ENCODE measurements around the gene EFR3B.

The EFR3B gene

DNA sequence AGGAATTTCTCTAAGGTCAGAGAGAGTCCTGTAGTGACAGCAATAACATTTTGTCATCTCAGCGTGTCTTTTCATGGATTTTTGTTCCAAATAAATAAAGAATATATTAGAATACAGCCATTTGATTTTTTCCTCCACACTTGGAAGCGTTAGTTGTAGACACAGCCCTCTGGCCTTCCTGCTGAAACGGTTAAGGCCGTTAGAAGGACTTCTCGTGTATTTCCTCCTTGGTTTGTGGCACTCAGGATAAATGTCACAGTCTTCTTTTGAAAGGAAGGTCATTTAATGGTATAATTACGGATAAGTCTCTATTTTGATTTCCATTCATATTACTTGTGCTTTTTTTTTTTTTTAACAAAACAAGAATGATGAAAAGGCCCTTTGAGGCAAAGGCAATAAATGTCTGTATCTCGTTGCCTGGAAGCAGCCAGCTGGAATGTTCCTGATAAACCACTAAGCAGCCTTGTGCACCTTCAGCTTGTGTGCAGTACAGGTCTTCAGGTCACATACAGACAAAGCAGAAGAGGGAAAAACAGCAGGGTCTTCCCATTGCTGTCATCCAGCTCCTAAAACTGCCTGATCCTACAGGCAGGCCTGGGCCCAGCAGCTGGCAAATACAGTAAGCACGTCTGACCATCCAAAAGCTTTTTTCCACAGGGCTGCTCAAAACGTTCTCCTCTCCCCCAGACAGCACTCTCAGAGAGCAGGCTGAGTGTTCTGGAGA lies 14.4 kb downstream of the EFR3B start:
- no peak for ATAC-seq
- no peak for TF ChIP-seq PATZ1 (CRISPR knock-in tag; IDR thresholded peaks at IDR 0.05; ENCODE audit: borderline replicate concordance)

DNA sequence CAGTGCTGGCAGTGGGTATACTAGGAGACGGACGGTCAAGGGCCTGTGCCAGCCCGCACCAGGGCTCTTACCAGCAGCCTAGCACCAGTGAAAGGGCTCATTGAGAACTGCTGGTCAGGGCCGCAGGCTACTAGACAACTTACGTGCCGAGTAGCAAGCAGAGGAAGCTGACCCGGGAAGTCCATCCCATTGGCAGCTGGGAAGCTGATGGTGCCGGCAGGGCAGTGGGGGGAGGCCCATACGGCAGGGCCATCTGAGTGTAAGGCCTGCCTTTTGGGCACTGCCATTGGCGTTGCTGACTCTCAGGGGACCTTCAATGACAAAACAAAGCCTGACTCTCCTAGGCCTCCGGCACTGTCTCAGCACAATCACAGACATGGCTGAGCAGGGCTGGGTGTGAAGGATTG lies 20.6 kb downstream of the EFR3B start:
- no peak for ATAC-seq
- TF ChIP-seq ZNF565 (CRISPR knock-in tag; conservative IDR thresholded peaks at IDR 0.05; ENCODE audit: low read depth) (no peak), PATZ1 (CRISPR knock-in tag; IDR thresholded peaks at IDR 0.05; ENCODE audit: borderline replicate concordance) (no peak), ISL1 (CRISPR knock-in tag; IDR thresholded peaks at IDR 0.05) (no peak), ZC3H10 (CRISPR knock-in tag; IDR thresholded peaks at IDR 0.05) (no peak)
- TF ChIP-seq, protein P1, sequence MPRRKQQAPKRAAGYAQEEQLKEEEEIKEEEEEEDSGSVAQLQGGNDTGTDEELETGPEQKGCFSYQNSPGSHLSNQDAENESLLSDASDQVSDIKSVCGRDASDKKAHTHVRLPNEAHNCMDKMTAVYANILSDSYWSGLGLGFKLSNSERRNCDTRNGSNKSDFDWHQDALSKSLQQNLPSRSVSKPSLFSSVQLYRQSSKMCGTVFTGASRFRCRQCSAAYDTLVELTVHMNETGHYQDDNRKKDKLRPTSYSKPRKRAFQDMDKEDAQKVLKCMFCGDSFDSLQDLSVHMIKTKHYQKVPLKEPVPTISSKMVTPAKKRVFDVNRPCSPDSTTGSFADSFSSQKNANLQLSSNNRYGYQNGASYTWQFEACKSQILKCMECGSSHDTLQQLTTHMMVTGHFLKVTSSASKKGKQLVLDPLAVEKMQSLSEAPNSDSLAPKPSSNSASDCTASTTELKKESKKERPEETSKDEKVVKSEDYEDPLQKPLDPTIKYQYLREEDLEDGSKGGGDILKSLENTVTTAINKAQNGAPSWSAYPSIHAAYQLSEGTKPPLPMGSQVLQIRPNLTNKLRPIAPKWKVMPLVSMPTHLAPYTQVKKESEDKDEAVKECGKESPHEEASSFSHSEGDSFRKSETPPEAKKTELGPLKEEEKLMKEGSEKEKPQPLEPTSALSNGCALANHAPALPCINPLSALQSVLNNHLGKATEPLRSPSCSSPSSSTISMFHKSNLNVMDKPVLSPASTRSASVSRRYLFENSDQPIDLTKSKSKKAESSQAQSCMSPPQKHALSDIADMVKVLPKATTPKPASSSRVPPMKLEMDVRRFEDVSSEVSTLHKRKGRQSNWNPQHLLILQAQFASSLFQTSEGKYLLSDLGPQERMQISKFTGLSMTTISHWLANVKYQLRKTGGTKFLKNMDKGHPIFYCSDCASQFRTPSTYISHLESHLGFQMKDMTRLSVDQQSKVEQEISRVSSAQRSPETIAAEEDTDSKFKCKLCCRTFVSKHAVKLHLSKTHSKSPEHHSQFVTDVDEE (CRISPR knock-in tag; IDR thresholded peaks at IDR 0.05) = no peak
- TF ChIP-seq, protein P2, sequence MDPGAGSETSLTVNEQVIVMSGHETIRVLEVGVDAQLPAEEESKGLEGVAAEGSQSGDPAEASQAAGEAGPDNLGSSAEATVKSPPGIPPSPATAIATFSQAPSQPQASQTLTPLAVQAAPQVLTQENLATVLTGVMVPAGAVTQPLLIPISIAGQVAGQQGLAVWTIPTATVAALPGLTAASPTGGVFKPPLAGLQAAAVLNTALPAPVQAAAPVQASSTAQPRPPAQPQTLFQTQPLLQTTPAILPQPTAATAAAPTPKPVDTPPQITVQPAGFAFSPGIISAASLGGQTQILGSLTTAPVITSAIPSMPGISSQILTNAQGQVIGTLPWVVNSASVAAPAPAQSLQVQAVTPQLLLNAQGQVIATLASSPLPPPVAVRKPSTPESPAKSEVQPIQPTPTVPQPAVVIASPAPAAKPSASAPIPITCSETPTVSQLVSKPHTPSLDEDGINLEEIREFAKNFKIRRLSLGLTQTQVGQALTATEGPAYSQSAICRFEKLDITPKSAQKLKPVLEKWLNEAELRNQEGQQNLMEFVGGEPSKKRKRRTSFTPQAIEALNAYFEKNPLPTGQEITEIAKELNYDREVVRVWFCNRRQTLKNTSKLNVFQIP (CRISPR knock-in tag; IDR thresholded peaks at IDR 0.05; ENCODE audit: borderline replicate concordance, low read depth) = no peak

DNA sequence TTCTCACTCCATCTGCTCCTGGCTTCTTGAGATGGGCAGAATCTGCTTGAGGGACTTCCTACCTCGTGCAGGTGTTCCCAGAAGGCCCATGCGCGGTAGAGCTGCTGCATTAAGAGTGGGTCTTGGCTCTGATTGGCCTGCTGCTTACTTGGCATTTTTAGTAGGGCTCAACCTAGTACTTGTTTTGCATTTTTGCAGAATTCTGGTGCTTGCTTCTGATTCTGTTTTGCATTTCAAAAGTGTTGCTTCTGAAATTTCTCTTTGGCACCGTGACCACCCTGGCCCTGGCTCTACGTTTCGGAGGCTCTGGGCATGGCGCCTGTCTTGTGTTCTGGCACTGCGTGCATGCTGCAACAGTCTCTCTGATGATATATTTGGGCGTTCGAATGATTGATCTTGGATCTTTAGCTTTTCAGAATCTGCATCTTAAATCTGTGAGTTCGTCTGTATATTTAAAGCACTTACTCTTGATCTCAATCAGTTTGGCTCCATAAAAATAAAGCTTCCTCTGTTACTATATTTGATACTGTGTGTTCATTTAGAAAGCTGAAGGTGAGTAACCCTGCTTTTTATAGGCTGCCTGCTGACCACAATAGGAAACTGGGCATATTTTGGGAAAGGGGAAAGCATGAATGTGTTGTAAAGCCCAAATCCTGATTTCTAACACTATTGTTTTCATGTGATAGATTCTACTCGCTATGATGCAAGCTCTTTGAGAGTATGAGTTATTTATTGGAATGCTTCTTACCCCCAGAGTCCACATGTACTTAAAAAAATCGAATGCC lies 22.2 kb downstream of the EFR3B start:
- TF ChIP-seq ZNF565 (CRISPR knock-in tag; conservative IDR thresholded peaks at IDR 0.05; ENCODE audit: low read depth) = no peak
- no peak for TF ChIP-seq ZFP30 (CRISPR knock-in tag; IDR thresholded peaks at IDR 0.05)
- TF ChIP-seq ZC3H10 (CRISPR knock-in tag; IDR thresholded peaks at IDR 0.05) = no peak
- TF ChIP-seq RARB (CRISPR knock-in tag; IDR thresholded peaks at IDR 0.05) = no peak
- no peak for TF ChIP-seq ISL1 (CRISPR knock-in tag; IDR thresholded peaks at IDR 0.05)
- TF ChIP-seq PPARA (CRISPR knock-in tag; IDR thresholded peaks at IDR 0.05; ENCODE audit: borderline replicate concordance) = no peak
- no peak for TF ChIP-seq GLIS3 (CRISPR knock-in tag; IDR thresholded peaks at IDR 0.05)
- TF ChIP-seq BACH2 (CRISPR knock-in tag; IDR thresholded peaks at IDR 0.05; ENCODE audit: borderline replicate concordance) = no peak
- TF ChIP-seq TOX (CRISPR knock-in tag; IDR thresholded peaks at IDR 0.05; ENCODE audit: borderline replicate concordance) = no peak
- TF ChIP-seq, protein P1 (CRISPR knock-in tag; IDR thresholded peaks at IDR 0.05) = no peak
- no peak for TF ChIP-seq ARNTL (CRISPR knock-in tag; IDR thresholded peaks at IDR 0.05; ENCODE audit: borderline replicate concordance, low read depth)
- TF ChIP-seq OSR1 (CRISPR knock-in tag; IDR thresholded peaks at IDR 0.05) = no peak
- TF ChIP-seq CREB5 (CRISPR knock-in tag; IDR thresholded peaks at IDR 0.05; ENCODE audit: low read depth) = no peak
- TF ChIP-seq ZNF70 (CRISPR knock-in tag; IDR thresholded peaks at IDR 0.05) = no peak
- TF ChIP-seq ESRRG (CRISPR knock-in tag; IDR thresholded peaks at IDR 0.05) = no peak
- no peak for TF ChIP-seq ZNF8 (CRISPR knock-in tag; IDR thresholded peaks at IDR 0.05)
- TF ChIP-seq CSDC2 (CRISPR knock-in tag; IDR thresholded peaks at IDR 0.05) = no peak
- no peak for TF ChIP-seq PATZ1 (CRISPR knock-in tag; IDR thresholded peaks at IDR 0.05; ENCODE audit: borderline replicate concordance)
- no peak for ATAC-seq

Measured in SK-N-SH treated with all-trans-retinoic acid at 6 μM for 48 hours (cell line).